COLO668 (cell line): ENCODE results near the gene SYP.

Experiments used
- DNase-seq: peaks from one replicate; lab custom pipeline; 2025; ENCODE audit not compliant: unreplicated experiment; lab: John Stamatoyannopoulos, UW

Gene SYP

GRCh38 chrX:49221868-49222267 lies 21.9 kb upstream of the SYP start:
- no peak for DNase-seq

- no peak for DNase-seq
Observed at GRCh38 chrX:49220100-49220499, 20.1 kb upstream of the SYP start.

- no peak for DNase-seq
Observed at GRCh38 chrX:49214996-49215526, 15.1 kb upstream of the SYP start.

- no peak for DNase-seq
Observed at GRCh38 chrX:49214416-49214815, 14.4 kb upstream of the SYP start.

GRCh38 chrX:49212861-49213260 lies 12.9 kb upstream of the SYP start:
- no peak for DNase-seq

GRCh38 chrX:49212209-49212608 lies 12.2 kb upstream of the SYP start:
- no peak for DNase-seq

- DNase-seq, result no peak
Observed at GRCh38 chrX:49211074-49211473, 11.1 kb upstream of the SYP start.

GRCh38 chrX:49210406-49210805 lies 10.4 kb upstream of the SYP start:
- no peak for DNase-seq

GRCh38 chrX:49209434-49210251 lies 9.7 kb upstream of the SYP start:
- peak; percentile 16 for DNase-seq

- no peak for DNase-seq
Observed at GRCh38 chrX:49208399-49208798, 8.4 kb upstream of the SYP start.

- DNase-seq, result no peak
Observed at GRCh38 chrX:49206543-49206942, 6.5 kb upstream of the SYP start.

- DNase-seq, result no peak
Observed at GRCh38 chrX:49205443-49205842, 5.5 kb upstream of the SYP start.

GRCh38 chrX:49204709-49205108 lies 4.7 kb upstream of the SYP start:
- DNase-seq, result no peak

- no peak for DNase-seq
Observed at GRCh38 chrX:49204017-49204416, 4.0 kb upstream of the SYP start.

GRCh38 chrX:49203536-49203935 lies 3.5 kb upstream of the SYP start:
- DNase-seq, result no peak

GRCh38 chrX:49202022-49202421 lies 2.0 kb upstream of the SYP start:
- DNase-seq, result no peak

GRCh38 chrX:49199315-49199595 lies 738 bp downstream of the SYP start:
- DNase-seq, result no peak

- DNase-seq, result no peak
Observed at GRCh38 chrX:49198540-49199314, 1.3 kb downstream of the SYP start.

- no peak for DNase-seq
Observed at GRCh38 chrX:49197543-49198087, 2.4 kb downstream of the SYP start.

GRCh38 chrX:49193542-49193964 lies 6.4 kb downstream of the SYP start:
- no peak for DNase-seq

GRCh38 chrX:49192722-49193328 lies 7.2 kb downstream of the SYP start:
- DNase-seq, result peak; percentile 16

- DNase-seq, result no peak
Observed at GRCh38 chrX:49191574-49192011, 8.4 kb downstream of the SYP start.
